ENCODE measurements around the gene NMT2.

DNA sequence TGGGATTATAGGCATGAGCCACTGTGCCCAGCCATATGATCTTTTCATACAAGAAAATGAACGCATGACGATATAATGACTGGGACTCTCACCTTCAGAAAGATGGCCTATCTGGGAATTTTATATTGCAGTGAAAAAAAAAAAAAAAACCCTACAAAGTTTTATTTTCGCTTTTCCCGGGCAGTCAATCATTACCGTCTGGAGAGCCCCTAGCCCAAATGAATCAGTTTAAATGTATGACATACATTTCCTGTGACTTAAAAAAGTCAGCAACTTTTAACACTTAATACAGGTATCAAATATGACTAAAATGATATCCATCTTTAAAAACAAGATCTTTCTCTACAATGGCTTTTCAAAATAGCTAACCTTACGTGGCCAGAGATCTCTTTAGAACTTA lies 48.2 kb upstream of the NMT2 start:
- TF ChIP-seq CTCF (conservative IDR thresholded peaks at IDR 0.05; ENCODE audit: low read depth, low read length) (no peak), EZH2 (IDR thresholded peaks at IDR 0.05; ENCODE audit: low read length, unreplicated experiment) (no peak)

All from PC-3 (cell line).